Astrocyte of the spinal cord (primary cell): ENCODE measurements around the gene SMOC2.

Source experiments
- DNase-seq: peaks from one replicate; pipeline ENCODE4 v3.0.0; 2011; ENCODE audit warnings: low read depth, low spot score
- H3K4me3 ChIP-seq: 2 replicates; pipeline ENCODE4 v1.5.1; 2011; ENCODE audit warnings: low read depth, mild to moderate bottlenecking, low read length, moderate library complexity
- CTCF ChIP-seq: IDR thresholded peaks from 2 replicates; pipeline ENCODE4 v1.5.1; 2012; ENCODE audit warnings: low read depth, mild to moderate bottlenecking, low read length, inconsistent platforms
- in situ Hi-C: cut with HindIII; loops from 2 replicates; pipeline ENCODE4 v1.10.0; 2017; ENCODE audit warnings: low sequenced_read_pairs

SMOC2 gene

GRCh38 chr6:168542301-168542700 lies 101.3 kb downstream of the SMOC2 start:
- in situ Hi-C loops, result no loop called here

GRCh38 chr6:168545428-168545827 lies 104.4 kb downstream of the SMOC2 start:
- in situ Hi-C loops, result no loop called here
- DNase-seq, result no peak
- no peak for TF ChIP-seq CTCF
- no peak overlapping the region for H3K4me3 ChIP-seq

More at GRCh38 chr6:168542301-168542700, 101.3 kb downstream of the SMOC2 start:
- TF ChIP-seq CTCF, result no peak
- H3K4me3 ChIP-seq, result no peak overlapping the region
- DNase-seq, result no peak

- TF ChIP-seq CTCF, result no peak
- DNase-seq, result no peak
- in situ Hi-C loops, result no loop called here
- H3K4me3 ChIP-seq, result no peak overlapping the region
Observed at GRCh38 chr6:168546151-168546550, 105.2 kb downstream of the SMOC2 start.

- no peak for DNase-seq
- in situ Hi-C loops, result no loop called here
Observed at GRCh38 chr6:168546730-168547129, 105.7 kb downstream of the SMOC2 start.

GRCh38 chr6:168550326-168550725 lies 109.3 kb downstream of the SMOC2 start:
- DNase-seq, result no peak
- in situ Hi-C loops, result no loop called here
- no peak for TF ChIP-seq CTCF
- H3K4me3 ChIP-seq, result no peak overlapping the region

More at GRCh38 chr6:168546730-168547129, 105.7 kb downstream of the SMOC2 start:
- H3K4me3 ChIP-seq, result no peak overlapping the region
- no peak for TF ChIP-seq CTCF

GRCh38 chr6:168554472-168554871 lies 113.5 kb downstream of the SMOC2 start:
- H3K4me3 ChIP-seq, result no peak overlapping the region
- in situ Hi-C loops, result no loop called here
- no peak for TF ChIP-seq CTCF
- DNase-seq, result no peak
